KMS-11 (cell line): ENCODE data around the gene MYEF2.
A peak's percentile ranks its signal among the peaks of the same experiment; 100 is the strongest.

Experiments used
- H2AFZ ChIP-seq: fragments of 200-600 bp; sonication (generic); 2 replicates; pipeline ENCODE4 v1.6.1; 2016; ENCODE audit warnings: antibody characterized with exemption, mixed run types, low read depth
- H3K27ac ChIP-seq: fragments of 200-600 bp; sonication (generic); 2 replicates; pipeline ENCODE4 v1.6.1; 2016; ENCODE audit warnings: mild to moderate bottlenecking, mixed run types
- H3K27me3 ChIP-seq: fragments of 200-600 bp; sonication (generic); 2 replicates; pipeline ENCODE4 v1.6.1; 2017; ENCODE audit warnings: mild to moderate bottlenecking, low read depth, mixed run types, moderate library complexity; ENCODE audit not compliant: insufficient read depth
- H3K36me3 ChIP-seq: fragments of 200-600 bp; sonication (generic); 2 replicates; pipeline ENCODE4 v1.6.1; 2017; ENCODE audit warnings: mild to moderate bottlenecking, mixed run types; ENCODE audit not compliant: insufficient read depth
- H3K4me1 ChIP-seq: fragments of 200-600 bp; sonication (generic); 2 replicates; pipeline ENCODE4 v1.6.1; 2016; ENCODE audit warnings: mild to moderate bottlenecking, low read depth, mixed run types; ENCODE audit not compliant: poor library complexity, severe bottlenecking
- H3K4me2 ChIP-seq: fragments of 200-600 bp; sonication (generic); 2 replicates; pipeline ENCODE4 v1.7.0; 2016; ENCODE audit warnings: mild to moderate bottlenecking, mixed run types
- H3K4me3 ChIP-seq: fragments of 200-600 bp; sonication (generic); IDR thresholded peaks from 2 replicates; pipeline ENCODE4 v1.6.1; 2017; ENCODE audit warnings: low read depth, low read length, mixed read lengths; ENCODE audit not compliant: insufficient read depth
- H3K79me2 ChIP-seq: fragments of 200-600 bp; sonication (generic); 2 replicates; pipeline ENCODE4 v1.6.1; 2016; ENCODE audit warnings: low read depth, mixed run types; ENCODE audit not compliant: insufficient read depth
- H3K9ac ChIP-seq: fragments of 200-600 bp; sonication (generic); 2 replicates; pipeline ENCODE4 v1.6.1; 2016; ENCODE audit warnings: mild to moderate bottlenecking, mixed run types
- H4K20me1 ChIP-seq: fragments of 200-600 bp; sonication (generic); 2 replicates; pipeline ENCODE4 v1.6.1; 2016; ENCODE audit warnings: mild to moderate bottlenecking, mixed run types; ENCODE audit not compliant: insufficient read depth
- CTCF ChIP-seq: fragments of 200-600 bp; sonication (generic); conservative IDR thresholded peaks from 2 replicates; pipeline ENCODE4 v1.6.1; 2017; ENCODE audit warnings: low read depth, mild to moderate bottlenecking, antibody characterized with exemption, low read length, moderate library complexity, mixed read lengths

MYEF2 gene

GRCh38 chr15:48085591-48085930 lies 92.5 kb downstream of the MYEF2 start:
- Histone ChIP-seq H3K79me2 (no peaks in the 10 kb centered on the region), H3K36me3 (no peaks in the 10 kb centered on the region), H3K27ac (no peak overlapping the region), H2AFZ (no peak overlapping the region), H4K20me1 (no peaks in the 10 kb centered on the region), H3K27me3 (no peaks in the 10 kb centered on the region), H3K4me1 (no peaks in the 10 kb centered on the region), H3K4me2 (no peak overlapping the region), H3K4me3 (no peak overlapping the region), H3K9ac (no peak overlapping the region)
- TF ChIP-seq CTCF, result no peak

- H4K20me1 ChIP-seq, result no peaks in the 10 kb centered on the region
- H3K36me3 ChIP-seq, result no peaks in the 10 kb centered on the region
- no peak overlapping the region for H3K4me3 ChIP-seq
- H3K4me1 ChIP-seq, result no peaks in the 10 kb centered on the region
- H3K9ac ChIP-seq, result no peak overlapping the region
- H3K79me2 ChIP-seq, result no peaks in the 10 kb centered on the region
- peak; percentile 54 for TF ChIP-seq CTCF
- H2AFZ ChIP-seq, result no peak overlapping the region
- no peak overlapping the region for H3K27ac ChIP-seq
- H3K27me3 ChIP-seq, result no peaks in the 10 kb centered on the region
- H3K4me2 ChIP-seq, result no peak overlapping the region
Measured at GRCh38 chr15:48084759-48085590, 93.1 kb downstream of the MYEF2 start.
